NCI-H2196 (cell line): ENCODE results near the gene DHCR24.

Source experiments
- DNase-seq: peaks from one replicate; lab custom pipeline; 2025; ENCODE audit not compliant: unreplicated experiment; lab: John Stamatoyannopoulos, UW

Gene DHCR24

DNA sequence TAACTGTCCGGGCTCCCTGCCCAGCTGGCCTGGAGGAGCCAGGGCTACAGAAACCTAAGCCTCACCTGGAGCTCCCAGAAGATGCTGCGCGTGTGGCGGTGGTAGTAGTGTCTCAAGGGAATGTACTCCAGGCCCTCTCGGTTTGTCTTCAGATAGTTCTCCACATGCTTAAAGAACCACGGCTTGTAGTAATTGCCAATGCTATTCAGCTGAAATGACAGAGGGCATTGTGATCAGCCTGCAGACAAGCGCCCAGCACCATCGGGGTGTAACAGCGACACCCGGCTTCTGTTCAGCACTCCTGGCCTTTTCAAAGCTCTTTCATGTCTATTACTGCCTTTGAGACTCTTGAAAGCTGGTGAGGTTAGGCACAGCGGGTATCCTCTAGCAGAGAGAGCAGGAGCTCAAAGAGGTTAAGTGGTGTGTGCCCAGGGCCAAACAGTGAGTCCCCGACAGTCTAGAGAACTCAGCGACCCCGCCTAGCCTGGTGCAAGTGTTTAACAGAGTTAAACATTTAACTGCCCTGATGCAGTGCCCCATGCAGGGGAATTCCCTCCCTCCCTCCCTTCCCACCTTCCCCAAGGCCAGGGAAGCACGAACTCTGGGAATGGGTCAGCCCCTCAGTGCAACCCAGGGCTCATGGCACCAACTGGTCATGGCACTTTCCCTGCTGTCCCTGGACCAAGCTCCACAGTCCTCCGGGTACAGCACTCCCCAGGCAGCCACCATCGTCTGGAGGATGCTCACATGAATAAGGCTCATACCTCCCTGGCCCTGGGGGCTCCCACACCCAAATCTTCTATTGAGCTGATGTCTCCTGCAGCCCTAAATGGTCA is 21.5 kb downstream of the DHCR24 start:
- no peak for DNase-seq

DNA sequence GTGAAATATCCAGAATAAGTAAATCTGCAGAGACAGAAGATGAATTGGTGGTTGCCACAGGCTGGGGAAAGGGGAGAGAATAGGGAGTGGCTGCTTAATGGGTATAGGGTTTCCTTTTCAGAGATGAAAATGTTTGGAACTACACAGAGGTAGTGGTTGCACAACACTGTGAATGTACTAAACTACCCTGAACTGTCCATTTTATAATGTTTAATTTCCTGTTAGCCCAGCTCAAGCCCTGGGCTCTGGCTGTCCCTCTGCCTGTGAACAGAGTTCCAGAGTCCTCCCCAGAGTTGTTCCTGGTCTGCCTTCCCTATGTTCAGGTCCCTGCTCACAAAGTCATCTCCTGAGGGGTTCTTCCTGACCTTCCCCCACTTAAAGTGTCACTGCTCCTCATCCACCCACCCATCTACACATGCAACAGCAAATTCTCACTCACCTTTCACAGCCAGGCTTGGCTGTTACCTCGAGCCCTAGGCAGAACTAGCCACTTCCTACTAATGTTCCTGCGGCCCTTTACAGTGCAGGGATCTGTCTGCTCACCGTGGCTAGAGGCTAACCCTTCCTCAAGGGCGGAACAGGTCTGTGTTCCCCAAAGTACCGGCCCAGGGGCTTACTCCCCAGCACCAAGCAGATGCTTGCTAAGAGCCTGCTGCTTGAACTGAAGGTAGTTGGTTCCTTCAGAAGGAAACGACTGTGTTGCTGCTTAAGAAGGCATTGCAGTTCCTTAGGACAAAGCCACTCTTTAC is 22.4 kb downstream of the DHCR24 start:
- no peak for DNase-seq

DNA sequence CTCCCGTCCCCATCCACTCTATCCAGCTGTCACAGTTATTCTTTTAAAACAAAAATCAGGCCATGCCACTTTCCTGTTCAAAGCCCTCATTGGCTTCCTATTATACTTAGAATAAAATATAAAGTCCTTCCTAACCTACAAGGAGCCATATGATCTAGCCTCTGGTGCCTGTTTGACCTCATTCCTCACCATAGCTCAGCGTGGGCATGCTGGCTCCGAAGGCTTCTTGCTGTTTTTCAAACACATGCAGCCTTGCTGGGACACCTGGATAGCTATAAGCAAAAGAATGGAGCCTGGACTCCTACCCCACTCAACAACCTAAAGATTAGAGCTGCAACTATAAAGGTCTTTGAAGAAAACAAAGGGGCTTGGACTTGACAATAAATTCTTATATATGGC is 23.7 kb downstream of the DHCR24 start:
- no peak for DNase-seq

DNA sequence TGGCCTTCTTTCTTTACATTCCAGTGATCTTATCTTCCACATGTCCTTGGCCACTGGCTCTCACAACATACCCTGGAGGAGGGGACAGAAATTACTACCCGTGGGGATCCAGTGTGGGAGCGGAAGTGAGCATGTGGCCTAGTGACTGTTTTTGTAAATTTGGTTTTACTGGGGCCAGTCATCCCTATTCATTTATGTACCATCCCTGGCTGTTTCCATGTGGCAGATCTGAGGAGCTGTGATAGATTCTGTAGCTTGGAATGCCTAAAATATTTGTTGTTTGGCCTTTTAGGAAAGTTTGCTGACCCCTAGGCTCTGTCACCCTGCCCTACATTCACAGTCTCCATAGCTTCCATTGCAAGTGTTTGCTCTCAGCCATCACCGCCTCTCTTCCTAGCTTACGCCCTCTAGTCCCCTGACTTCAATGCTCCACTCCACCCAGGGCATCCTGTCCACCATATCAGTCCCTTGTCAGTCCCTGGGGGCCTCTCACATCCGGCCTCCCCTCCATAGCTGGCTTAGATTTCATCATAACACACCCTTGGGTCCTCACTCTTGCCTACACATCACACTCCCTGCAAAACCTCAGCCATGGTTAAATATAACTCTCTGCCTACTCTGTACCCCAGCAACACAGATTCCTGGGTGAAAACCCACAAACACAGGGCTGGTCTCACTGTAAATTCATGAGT is 25.8 kb downstream of the DHCR24 start:
- DNase-seq = no peak

DNA sequence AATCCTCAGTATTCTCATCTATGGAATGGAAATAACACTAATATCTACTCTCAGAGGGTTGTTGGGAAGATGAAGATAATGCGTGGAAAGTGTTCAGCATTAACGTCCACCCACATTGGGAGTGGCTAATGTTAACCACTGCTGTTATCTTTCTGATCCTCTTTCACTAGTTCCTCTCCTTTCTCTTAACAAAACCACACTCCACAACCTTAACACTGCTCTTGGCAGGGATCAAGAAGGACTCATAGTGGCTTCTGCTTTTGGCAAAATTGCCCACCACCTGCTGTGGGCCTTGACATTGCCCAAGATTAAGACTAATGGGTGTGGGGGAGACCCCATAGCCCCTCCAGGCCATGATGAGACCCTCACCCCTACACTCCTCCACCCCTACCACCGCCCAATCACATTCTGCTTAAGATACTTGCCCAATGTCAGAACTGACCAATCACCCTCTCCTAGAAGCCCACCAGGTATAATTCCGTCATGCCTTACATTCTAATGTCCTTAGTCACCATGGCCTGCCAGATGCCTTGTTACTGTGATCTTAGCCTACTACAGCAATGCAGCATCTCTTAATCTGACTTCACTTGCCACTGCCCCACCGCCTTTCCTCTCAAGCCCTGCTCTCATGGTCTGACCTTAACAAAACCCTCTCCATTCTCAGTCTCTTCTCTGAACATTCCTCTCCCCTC is 27.1 kb downstream of the DHCR24 start:
- DNase-seq = no peak

DNA sequence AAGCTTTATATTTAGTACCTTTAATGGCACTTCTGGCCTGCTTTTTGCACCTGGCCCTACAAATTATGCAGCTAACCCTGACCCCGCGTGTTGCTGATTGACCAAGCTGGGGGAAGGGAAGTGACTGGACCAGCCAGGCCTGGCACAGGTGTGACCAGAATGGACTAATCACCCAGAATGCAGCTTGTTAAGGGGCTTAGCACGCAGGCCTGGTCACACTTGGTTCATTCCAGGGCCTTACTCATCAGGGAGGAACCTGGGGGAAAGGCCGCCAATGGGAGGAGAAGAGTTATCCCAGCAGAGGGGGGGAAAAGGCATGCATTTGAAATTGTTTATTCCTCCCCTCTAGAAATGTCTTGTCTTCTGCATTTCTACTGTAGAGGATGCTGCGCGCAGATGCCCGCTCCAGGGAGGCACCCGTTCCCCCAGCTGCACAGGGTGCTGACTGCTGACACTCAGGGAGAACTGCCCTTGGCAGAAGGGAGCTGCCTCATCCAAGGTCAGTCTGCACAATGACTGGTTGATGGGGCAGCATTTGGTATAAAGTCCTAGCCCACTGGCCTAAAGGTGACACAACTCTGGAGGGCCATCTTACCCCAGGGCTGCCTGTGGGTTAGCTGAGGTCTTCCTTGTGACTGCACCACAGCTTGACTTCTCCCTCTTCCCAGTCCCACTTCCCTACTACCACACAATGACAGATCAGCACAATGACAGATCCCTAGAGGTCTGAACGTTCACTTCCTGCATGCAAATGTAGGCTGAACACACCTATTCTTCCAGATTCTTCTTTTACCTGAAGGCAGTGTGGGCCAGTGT is 29.0 kb downstream of the DHCR24 start:
- DNase-seq = no peak

DNA sequence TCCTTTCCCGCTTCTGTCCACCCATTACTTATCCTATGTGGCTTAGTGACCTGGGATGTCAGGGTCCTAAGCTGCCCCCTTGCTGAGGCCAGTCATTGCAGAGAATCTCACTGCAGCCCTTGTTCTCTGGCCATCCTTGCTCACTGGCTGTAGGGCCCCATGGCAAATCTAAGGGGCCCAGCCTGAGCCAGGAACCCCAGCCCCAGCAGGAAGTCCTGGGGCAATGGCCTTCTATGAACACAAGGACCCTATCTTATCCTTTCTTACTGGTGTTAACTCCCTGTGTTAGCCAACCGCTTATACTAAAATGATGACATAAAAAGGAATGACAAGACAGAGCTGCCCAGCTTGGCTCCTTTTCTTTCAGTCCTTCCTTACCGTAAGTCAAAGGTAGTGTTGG is 29.9 kb downstream of the DHCR24 start:
- DNase-seq = no peak

DNA sequence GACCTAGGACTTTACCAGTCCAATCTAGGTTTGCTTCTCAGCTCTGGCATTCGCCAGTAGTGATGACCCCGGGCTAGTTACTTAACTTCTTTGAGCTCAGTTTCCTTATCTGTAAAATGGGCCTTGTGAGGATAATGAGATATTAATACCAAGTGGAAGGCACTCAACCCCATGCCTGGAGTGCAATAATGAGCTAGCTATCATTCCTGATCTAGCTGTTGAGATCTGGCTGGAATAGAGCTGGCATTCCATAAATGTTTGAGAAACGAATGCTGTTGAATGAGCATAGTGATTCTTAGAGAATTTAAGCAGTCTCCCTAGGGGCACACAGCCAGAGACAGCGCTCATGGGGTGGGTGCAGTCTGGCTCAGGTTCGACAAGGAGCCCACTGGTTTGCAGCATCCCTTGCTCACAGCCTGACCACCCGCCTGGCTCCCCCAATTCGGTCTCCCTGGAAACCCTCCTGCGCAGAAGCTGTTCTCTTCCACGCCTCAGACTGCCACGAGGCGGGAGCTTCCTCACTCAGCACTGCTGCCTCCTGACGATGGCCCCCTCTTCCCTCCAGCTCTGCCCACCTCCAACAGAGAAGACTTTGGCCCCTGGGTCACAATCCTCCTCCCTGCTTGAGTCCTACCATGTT is 32.5 kb downstream of the DHCR24 start:
- DNase-seq = no peak

DNA sequence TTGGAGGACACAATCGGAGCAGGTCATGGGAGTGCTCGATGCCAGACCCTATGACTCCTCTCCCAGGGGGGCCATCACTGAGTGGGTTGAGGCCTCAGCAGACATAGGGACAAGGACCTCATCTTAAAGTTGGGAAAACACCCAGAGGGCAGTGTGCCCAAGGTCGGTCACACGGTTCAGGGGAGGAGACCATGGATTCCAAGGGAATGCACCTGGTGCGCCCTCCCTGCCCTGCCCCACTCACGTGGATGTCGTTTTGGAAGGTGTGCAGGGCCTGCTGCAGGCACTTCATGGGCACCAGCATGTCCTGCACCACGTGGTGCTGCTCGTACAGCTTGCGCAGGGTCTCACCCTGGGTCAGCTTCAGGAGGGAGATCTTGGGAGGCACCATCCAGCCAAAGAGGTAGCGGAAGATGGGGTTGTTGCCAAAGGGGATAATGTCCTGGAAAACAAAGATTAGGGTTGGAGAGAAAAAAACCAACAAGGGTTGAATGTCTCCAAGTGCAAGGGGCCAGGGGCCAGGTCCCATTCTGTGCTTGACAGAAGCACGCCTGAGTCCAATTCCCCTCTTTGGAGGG is 33.1 kb downstream of the DHCR24 start:
- no peak for DNase-seq

DNA sequence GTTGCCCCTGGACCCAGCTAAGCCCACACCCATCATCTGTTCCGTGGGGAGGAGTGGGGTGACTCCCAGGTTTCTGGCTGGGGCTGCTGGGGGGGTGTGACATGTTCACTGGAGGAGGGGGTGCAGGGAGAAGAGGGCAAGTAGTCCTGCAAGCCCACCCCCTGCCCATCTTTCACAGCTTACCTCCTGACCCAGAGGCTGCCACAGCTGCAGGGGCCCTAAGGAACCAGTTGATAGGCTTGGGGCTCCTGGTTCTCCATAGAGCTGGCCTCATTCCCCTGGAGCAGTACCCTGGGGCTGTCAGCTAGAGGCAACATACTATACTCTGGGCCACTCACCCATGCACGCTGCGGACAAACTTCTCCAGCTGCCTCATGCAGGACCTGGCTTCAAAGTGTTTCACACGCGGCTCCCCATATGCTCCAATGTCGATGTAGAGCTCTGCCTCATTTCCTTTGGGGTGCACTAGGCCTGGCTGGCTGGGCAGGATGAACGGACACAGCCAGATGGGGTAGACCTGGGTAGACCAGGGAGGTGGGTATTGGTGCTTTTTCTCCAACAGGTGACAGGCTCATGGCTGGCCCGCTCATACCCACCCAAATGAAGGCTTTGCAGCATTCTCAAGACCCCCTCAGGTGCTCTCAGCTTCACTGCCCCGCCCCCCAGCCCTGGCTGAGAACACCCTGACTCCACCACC is 33.8 kb downstream of the DHCR24 start:
- no peak for DNase-seq

DNA sequence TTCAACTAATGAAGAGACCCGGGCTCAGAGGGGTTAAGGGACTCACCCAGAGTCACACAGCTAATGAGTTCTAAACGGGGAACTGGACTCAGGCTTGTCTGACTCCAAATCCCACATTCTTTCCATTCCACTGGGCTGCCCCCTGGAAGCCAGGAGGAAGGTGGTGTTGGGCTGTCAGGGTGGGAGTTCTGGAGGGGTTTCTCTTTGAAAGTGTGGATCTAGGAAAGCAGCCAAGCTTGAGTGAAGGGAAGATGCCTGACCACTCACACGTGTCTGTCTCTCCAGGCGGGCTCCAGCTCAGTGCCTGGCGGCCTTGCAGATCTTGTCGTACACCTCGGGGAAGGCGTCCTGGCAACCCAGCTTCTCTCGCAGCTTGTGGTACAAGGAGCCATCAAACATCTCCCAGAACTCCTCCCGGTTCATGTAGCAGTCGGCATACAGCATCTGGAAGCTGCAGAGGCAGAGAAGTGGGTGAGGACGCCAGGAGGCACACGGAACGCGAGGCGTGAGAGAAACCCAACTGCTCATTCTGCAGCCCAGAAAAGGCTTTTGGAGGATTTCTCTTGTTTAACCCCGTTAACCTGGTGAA is 35.0 kb downstream of the DHCR24 start:
- DNase-seq = no peak

DNA sequence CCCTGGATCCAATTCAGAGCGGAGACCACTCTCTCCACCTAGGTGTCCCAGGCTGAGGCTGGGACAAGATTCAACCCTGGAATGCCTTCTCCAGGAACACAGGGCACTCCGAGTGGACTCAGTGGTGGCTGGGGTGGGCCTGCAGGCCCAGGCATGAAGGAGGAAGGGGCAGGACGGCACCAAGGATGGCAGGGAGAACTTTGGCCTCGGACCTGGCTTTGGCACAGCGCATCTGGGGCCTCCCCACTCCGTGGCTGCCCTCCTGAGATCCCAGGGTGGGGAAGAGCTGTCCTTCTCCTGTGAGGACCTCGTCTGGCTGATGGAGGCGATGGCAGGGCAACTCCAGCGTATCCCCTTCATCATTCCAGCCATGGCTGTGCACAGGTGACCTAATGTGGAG is 35.6 kb downstream of the DHCR24 start:
- DNase-seq = no peak

DNA sequence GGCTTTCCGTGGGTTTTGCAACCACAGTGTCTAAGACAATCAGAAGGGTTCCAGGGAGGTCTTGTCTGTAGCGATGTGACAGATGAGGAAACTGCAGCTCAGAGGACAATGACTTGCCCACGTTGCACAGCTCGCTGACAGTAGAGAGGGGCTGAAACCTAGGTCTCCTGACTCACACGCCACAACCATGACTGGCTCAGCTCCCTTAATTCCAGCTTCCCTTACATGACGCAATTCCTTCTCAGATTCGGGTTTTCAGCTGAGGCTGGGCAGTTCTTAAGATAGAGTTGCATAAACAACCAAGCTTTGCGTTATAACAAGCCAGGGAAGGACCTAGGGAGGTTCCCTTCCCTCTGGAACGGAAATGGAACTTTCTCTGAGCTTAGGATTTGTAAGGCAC is 36.3 kb downstream of the DHCR24 start:
- no peak for DNase-seq

DNA sequence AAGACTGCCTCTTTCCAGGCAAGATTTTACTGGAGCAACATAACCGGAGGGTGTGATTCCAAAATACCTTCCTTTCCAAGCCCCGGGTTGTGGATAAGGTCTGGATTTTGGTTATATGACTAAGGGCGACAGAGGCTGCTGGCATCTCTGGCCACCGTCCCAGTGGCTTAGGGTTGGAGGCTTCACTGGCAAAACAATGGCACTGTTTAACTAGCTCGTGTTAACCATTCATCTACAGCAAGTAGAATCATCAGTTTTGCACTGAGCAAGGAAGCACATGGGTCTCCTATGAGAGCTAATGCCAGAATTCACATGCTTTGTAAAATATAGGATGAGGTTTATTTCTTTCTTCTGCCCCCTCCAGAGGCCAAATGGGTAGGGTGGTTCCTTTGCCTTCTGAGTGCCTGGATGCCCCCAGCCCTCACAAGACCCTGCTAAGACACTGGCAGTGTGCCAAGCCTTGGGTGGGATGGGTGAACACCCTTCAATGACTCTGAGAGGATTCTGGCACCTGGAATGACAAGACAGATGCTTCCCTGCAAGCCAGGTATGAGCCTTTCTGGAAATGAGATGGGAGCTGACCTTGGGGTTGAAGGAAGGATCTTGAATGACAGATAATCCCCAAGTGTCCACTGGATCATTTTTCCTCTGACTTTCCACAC is 36.8 kb downstream of the DHCR24 start:
- no peak for DNase-seq

DNA sequence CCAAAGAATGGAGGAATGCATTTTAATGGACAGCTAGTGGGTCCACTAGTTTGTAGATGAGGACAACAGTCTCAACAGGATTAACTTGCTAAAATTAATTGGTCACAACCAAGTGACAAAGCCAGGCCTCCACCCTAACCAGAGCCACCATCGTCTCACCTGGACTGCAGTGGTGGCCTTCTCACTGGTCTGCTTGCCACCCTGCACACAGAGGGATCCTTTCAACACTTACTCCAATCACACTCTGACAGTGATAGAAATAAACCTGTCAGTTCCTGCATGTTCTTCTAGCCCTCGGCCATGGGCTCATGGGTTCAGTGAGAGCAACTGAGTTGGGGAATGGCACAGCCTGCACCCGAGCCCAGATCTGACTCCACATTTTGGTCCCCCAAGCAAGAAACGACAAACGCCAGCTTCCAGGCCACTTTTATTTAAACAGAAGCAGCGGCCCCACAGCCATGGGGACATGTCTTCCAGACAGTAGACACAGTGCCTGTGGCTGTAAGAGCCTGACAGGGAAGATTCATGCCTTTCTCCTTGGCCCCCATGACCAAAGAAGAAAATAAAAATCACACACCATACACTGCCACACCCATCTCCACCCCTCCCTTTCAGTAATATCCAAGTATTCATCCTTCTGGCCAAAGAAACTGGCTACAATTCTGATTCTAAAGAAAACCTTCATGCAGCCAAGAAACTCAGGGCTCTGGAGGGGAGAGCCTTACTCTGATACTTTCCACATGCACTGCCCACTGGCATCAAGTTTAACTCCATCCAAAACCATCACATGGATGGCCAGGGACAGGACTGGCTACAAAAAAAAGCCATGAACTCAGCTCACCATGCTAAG is 37.6 kb downstream of the DHCR24 start:
- DNase-seq = no peak

DNA sequence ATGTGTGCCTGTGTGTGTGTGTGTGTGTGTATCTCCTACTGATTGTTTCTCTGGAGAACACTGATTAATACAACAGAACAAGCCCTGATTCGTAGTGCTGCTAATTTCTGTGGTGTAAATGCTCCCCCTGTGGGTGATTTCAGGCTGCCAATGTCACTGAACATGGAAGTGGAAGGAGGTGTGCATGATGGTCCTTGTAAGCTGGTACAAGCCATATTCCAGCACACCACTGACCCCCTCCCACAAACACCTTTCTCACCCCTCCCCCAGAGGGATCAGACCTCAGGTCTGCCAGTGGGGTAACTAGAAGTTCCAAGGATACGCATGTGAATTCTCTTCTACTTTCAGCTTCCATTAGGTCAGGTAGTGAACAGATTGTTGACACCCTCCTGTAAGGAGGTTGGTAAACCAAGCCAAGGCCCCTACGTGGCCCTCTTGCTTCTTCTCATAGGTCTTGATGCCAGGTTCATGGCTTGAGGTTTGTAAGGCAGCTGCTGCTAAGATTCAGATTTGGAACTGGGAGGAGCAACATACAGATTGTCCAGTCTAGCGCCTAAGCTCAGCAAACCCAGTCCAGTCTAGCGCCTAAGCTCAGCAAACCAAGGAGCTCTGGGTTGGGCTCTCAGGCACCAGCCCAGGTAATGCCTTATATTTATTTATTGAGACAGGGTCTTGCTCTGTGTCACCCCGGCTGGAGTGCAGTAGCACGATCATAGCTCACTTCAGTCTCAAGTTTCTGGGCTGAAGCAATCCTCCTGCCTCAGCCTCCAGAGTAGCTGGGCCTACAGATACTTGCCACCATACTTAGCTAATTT is 38.7 kb downstream of the DHCR24 start:
- no peak for DNase-seq
